Sigmoid colon (tissue), 7 donors: ENCODE data around the gene FZD2. TPM values are rescaled to one million over a fixed set of nuclear protein-coding genes. Genes with fewer than 3 reads are reported as not detected.

ENCODE experiments used
- DNase-seq: peaks from one replicate; pipeline ENCODE4 v3.0.0-alpha.2; 2019
- H3K27ac ChIP-seq, 4 donors: fragments of 200-600 bp; sonication (generic); one replicate each; pipeline ENCODE4 v1.5.1; 2016 to 2019; ENCODE audit warnings: mild to moderate bottlenecking in 1 of 4
- H3K27me3 ChIP-seq, 3 donors: fragments of 200-600 bp; sonication (generic); one replicate each; pipeline ENCODE4 v1.5.1; 2019; ENCODE audit warnings: mild to moderate bottlenecking in 1 of 3
- H3K36me3 ChIP-seq, 4 donors: fragments of 200-600 bp; sonication (generic); one replicate each; pipeline ENCODE4 v1.5.1; 2016 to 2019
- H3K4me1 ChIP-seq, 4 donors: fragments of 200-600 bp; sonication (generic); one replicate each; pipeline ENCODE4 v1.5.1; 2017 to 2019
- H3K4me3 ChIP-seq, 4 donors: fragments of 200-600 bp; sonication (generic); one replicate each; pipeline ENCODE4 v1.5.1; 2017 to 2019; ENCODE audit warnings: mild to moderate bottlenecking in 2 of 4, moderate library complexity in 1 of 4
- H3K9me3 ChIP-seq, 4 donors: fragments of 200-600 bp in 3 of 4; sonication (generic) in 3 of 4; one replicate each; pipeline versions ENCODE4 v1.5.1 to v1.6.1; 2013 to 2019
- CTCF ChIP-seq, 4 experiments: fragments of 450-650 bp in 3 of 4; fragments of 200-600 bp in 1 of 4; IDR thresholded peaks; one replicate each; pipeline ENCODE4 v1.5.1; 2016 to 2019; ENCODE audit warnings: antibody characterized with exemption in 4 of 4, mild to moderate bottlenecking in 3 of 4, moderate library complexity in 2 of 4
- EP300 ChIP-seq, 4 donors: sonication (generic); formaldehyde crosslinking; IDR thresholded peaks; one replicate each; pipeline ENCODE4 v1.6.1; 2017; ENCODE audit warnings: antibody characterized with exemption in 4 of 4
- POLR2A ChIP-seq, 2 donors: fragments of 450-650 bp; IDR thresholded peaks; one replicate each; pipeline ENCODE4 v1.6.1; 2016; ENCODE audit warnings: antibody characterized with exemption in 2 of 2, mild to moderate bottlenecking in 2 of 2, moderate library complexity in 2 of 2
- POLR2AphosphoS5 ChIP-seq, 4 donors: sonication (generic); formaldehyde crosslinking; IDR thresholded peaks; one replicate each; pipeline ENCODE4 v1.6.1; 2017; ENCODE audit warnings: antibody characterized with exemption in 4 of 4
- WGBS, 2 donors: extraction: QIAGEN DNeasy Blood & Tissue Kit; methylation state at CpG; one replicate each; pipeline ENCODE4 v1.1.7; 2013; 5-methylcytosine and 5-hydroxymethylcytosine counted together
- intact Hi-C: fragments of 100-400 bp; cut with DNase I; formaldehyde crosslinking; loops from one replicate; pipeline ENCODE4 v1.15.1; 2023
- polyA plus RNA-seq, 3 donors: library from polyadenylated mRNA; stranded (reverse); fragments of 200-250 nt; gene quantifications; one replicate each; pipeline ENCODE4 v1.2.3, GENCODE V29; 2013
- total RNA-seq, 4 donors: library from RNA; depleted of rRNA; stranded (reverse); fragments of >200 nt; gene quantifications; one replicate each; pipeline ENCODE4 v1.1.0, GENCODE V29; 2016
- donor health status: healthy with polysubstance abuse.
- donor health status: Bipolar disorder and iron deficiency.
- donor health status: healthy.

The FZD2 gene
- total and polyA plus RNA-seq, 7 donors: 0.60 to 2.8 (median 2.1) TPM

- no peak for DNase-seq
- no peaks in the 10 kb centered on the region for H3K9me3 ChIP-seq
- no peaks in the 10 kb centered on the region for H3K27me3 ChIP-seq
- intact Hi-C loops: no loop called here
- H3K4me1 ChIP-seq: peaks cover 0 to 12% (median 5%) of the 10 kb centered on the region in 4 donors
- no peaks in the 10 kb centered on the region for H3K36me3 ChIP-seq
- no peak overlapping the region for H3K27ac ChIP-seq
- no peak for TF ChIP-seq POLR2AphosphoS5 (IDR thresholded peaks at IDR 0.05)
- TF ChIP-seq EP300 (IDR thresholded peaks at IDR 0.05): no peak
- no peak for TF ChIP-seq CTCF (IDR thresholded peaks at IDR 0.05)
- no peak for TF ChIP-seq POLR2A (IDR thresholded peaks at IDR 0.05)
- WGBS, 2 donors: 49 to 62% methylated on average over 4 of the region's 4 CpGs
- no peak overlapping the region for H3K4me3 ChIP-seq
Measured at GRCh38 chr17:44610331-44610730, 53.0 kb downstream of the FZD2 start.

Other genes starting within 250 kb of the FZD2 start
- 10 to 100 TPM in 1 of 4 donors, 1 to 10 TPM in 3; 1.2 to 10.5 (median 6.0) TPM for gene RUNDC3A, start 248.9 kb upstream of the FZD2 start, total RNA-seq
- gene RUNDC3A, start 248.9 kb upstream of the FZD2 start, polyA plus RNA-seq: 1 to 10 TPM in 2 of 3 donors, under 1 TPM in 1; 0.46 to 2.5 (median 1.2) TPM
- 10 to 100 TPM; 39.0 to 51.8 (median 43.3) TPM for gene SLC25A39, start 232.7 kb upstream of the FZD2 start, total RNA-seq
- gene SLC25A39, start 232.7 kb upstream of the FZD2 start, polyA plus RNA-seq: 100 to 1,000 TPM; 121 to 163 (median 136) TPM
- 100 to 1,000 TPM; 141 to 245 (median 171) TPM for gene GRN, start 212.2 kb upstream of the FZD2 start, total RNA-seq
- gene GRN, start 212.2 kb upstream of the FZD2 start, polyA plus RNA-seq: 100 to 1,000 TPM in 2 of 3 donors, 10 to 100 TPM in 1; 69.7 to 245 (median 218) TPM
- gene FAM171A2, start 193.6 kb upstream of the FZD2 start, total RNA-seq: 1 to 10 TPM in 3 of 4 donors, under 1 TPM in 1; 0.66 to 1.7 (median 1.5) TPM
- under 1 TPM in 1 of 3 donors, not detected in 2; 0.67 TPM for gene FAM171A2, start 193.6 kb upstream of the FZD2 start, polyA plus RNA-seq
- under 1 TPM in 3 of 4 donors, not detected in 1; 0.27 to 0.36 (median 0.33) TPM for gene ITGA2B, start 167.8 kb upstream of the FZD2 start, total RNA-seq
- under 1 TPM in 1 of 3 donors, not detected in 2; 0.35 TPM for gene ITGA2B, start 167.8 kb upstream of the FZD2 start, polyA plus RNA-seq
- 10 to 100 TPM; 27.5 to 43.2 (median 34.3) TPM for gene GPATCH8, start 54.1 kb upstream of the FZD2 start, total RNA-seq
- 10 to 100 TPM in 1 of 3 donors, 1 to 10 TPM in 2; 4.8 to 18.3 (median 5.5) TPM for gene GPATCH8, start 54.1 kb upstream of the FZD2 start, polyA plus RNA-seq
- gene MEIOC, start 99.0 kb downstream of the FZD2 start, total RNA-seq: under 1 TPM in 1 of 4 donors, not detected in 3; 0.36 TPM
- gene MEIOC, start 99.0 kb downstream of the FZD2 start, polyA plus RNA-seq: under 1 TPM in 1 of 3 donors, not detected in 2; 0.12 TPM
- 10 to 100 TPM; 14.3 to 20.8 (median 15.8) TPM for gene CCDC43, start 132.3 kb downstream of the FZD2 start, total RNA-seq
- 10 to 100 TPM; 10.2 to 14.9 (median 14.3) TPM for gene CCDC43, start 132.3 kb downstream of the FZD2 start, polyA plus RNA-seq
- gene DBF4B, start 151.2 kb downstream of the FZD2 start, total RNA-seq: 1 to 10 TPM; 3.5 to 5.2 (median 4.8) TPM
- gene DBF4B, start 151.2 kb downstream of the FZD2 start, polyA plus RNA-seq: 1 to 10 TPM in 2 of 3 donors, under 1 TPM in 1; 0.60 to 7.8 (median 1.2) TPM
- 1 to 10 TPM; 1.8 to 3.3 (median 3.2) TPM for gene ADAM11, start 201.5 kb downstream of the FZD2 start, total RNA-seq
- under 1 TPM in 2 of 3 donors, not detected in 1; under 0.01 to 0.61 TPM for gene ADAM11, start 201.5 kb downstream of the FZD2 start, polyA plus RNA-seq